ENCODE measurements around the gene SLC39A2. TPM values are rescaled to one million over a fixed set of nuclear protein-coding genes. Genes with fewer than 3 reads are reported as not detected.

SLC39A2 gene
- total and polyA plus RNA-seq, 2 donors (not counting 3 experiments of a cell fraction or from before 2014, with no cell fraction given), result 0.06 TPM; not detected in 1

DNA sequence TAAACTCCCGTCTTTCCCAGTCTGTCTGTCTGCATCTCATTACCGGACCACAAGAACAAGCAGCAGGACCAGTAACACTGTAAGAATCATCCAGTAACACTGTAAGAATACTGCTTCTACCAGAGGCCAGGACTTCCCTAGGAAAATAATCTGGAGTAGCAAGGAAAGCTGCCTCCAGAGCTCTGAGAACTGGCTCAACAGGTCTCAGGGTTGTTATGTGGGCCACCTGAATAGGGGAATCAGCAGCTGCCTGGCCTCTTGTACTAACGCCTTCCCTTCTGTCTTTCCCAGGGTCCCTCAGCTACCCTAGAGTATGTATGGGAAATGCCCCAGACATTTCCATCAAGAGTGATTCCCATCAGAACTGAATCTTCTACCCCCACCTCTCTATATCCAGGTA, 954 bp upstream of the SLC39A2 start:
- FAIRE-seq, result no peak
- dilution Hi-C loops (cut with MboI; ENCODE audit: extremely low pct_ligation_motif_present, low sequenced_read_pairs), result no loop called here
- POLR2A ChIA-PET, result no interaction called here
- TF ChIP-seq JUN (IDR thresholded peaks at IDR 0.05; ENCODE audit: borderline replicate concordance, insufficient read depth, insufficient read length, low read depth) (no peak), POLR2A (IDR thresholded peaks at IDR 0.05; ENCODE audit: low read depth, low read length) (no peak), GATA2 (IDR thresholded peaks at IDR 0.05; ENCODE audit: insufficient read depth, insufficient read length, low read depth, low read length) (no peak)
- H2AFZ ChIP-seq (ENCODE audit: low read depth, low read length), result no peak overlapping the region
- no peaks in the 10 kb centered on the region for H4K20me1 ChIP-seq (replicated peaks; ENCODE audit: control insufficient read depth, extremely low read depth, insufficient read depth, low read length)
- intact Hi-C loops (cut with micrococcal nuclease), result no loop called here
- H3K36me3 ChIP-seq (ENCODE audit: control insufficient read depth in 2 of 2, extremely low read depth in 1 of 2, insufficient read depth in 2 of 2, low read length in 2 of 2), result peaks cover 15 to 17% of the 10 kb centered on the region in 2 experiments
- no peaks in the 10 kb centered on the region for H3K27me3 ChIP-seq (ENCODE audit: control insufficient read depth in 2 of 2, insufficient read depth in 2 of 2, low read length in 2 of 2)
- H3K4me2 ChIP-seq (ENCODE audit: insufficient read depth, low read length), result no peak overlapping the region
- no peak for DNase-seq (ENCODE audit: low read depth, low spot score)
- H3K4me3 ChIP-seq (replicated peaks in 1 of 3; ENCODE audit: insufficient read depth in 1 of 3, low read depth in 1 of 3, low read length in 3 of 3), result no peak overlapping the region
- CTCF ChIA-PET, result interaction anchor here (1.2 to 3.4 kb wide), 3 partner anchors 17 to 141 kb away, joined by 3 to 23 read pairs (median 9); no protein-coding TSS in a partner anchor
- H3K9ac ChIP-seq (replicated peaks; ENCODE audit: extremely low read depth, insufficient read depth, low read length), result no peak overlapping the region
- no peaks in the 10 kb centered on the region for H3K9me3 ChIP-seq (replicated peaks; ENCODE audit: control insufficient read depth, insufficient read depth, low read length)
- H3K27ac ChIP-seq (ENCODE audit: insufficient read depth, low read depth, low read length), result no peak overlapping the region
- no TSS peak for BruUV-seq (replicated peaks)
- no peaks in the 10 kb centered on the region for H3K9me1 ChIP-seq (replicated peaks; ENCODE audit: control insufficient read depth, extremely low read depth, insufficient read depth, low read length)
- no peaks in the 10 kb centered on the region for H3K79me2 ChIP-seq (ENCODE audit: control insufficient read depth, insufficient read depth, low read length)
- no peaks in the 10 kb centered on the region for H3K4me1 ChIP-seq (ENCODE audit: control insufficient read depth, extremely low read depth, insufficient read depth, low read length)

GRCh38 chr14:20999591-20999990, 498 bp downstream of the SLC39A2 start:
- intact Hi-C loops (cut with micrococcal nuclease) (no loop called here), dilution Hi-C loops (cut with MboI; ENCODE audit: extremely low pct_ligation_motif_present, low sequenced_read_pairs) (no loop called here)
- Histone ChIP-seq H3K27ac (ENCODE audit: insufficient read depth, low read depth, low read length) (no peak overlapping the region), H3K79me2 (ENCODE audit: control insufficient read depth, insufficient read depth, low read length) (no peaks in the 10 kb centered on the region), H3K36me3 (ENCODE audit: control insufficient read depth in 2 of 2, extremely low read depth in 1 of 2, insufficient read depth in 2 of 2, low read length in 2 of 2) (peaks cover 10 to 14% of the 10 kb centered on the region in 2 experiments), H3K4me3 (replicated peaks in 1 of 3; ENCODE audit: insufficient read depth in 1 of 3, low read depth in 1 of 3, low read length in 3 of 3) (no peak overlapping the region), H2AFZ (ENCODE audit: low read depth, low read length) (no peak overlapping the region), H3K4me1 (ENCODE audit: control insufficient read depth, extremely low read depth, insufficient read depth, low read length) (no peaks in the 10 kb centered on the region), H3K27me3 (ENCODE audit: control insufficient read depth in 2 of 2, insufficient read depth in 2 of 2, low read length in 2 of 2) (no peaks in the 10 kb centered on the region), H4K20me1 (replicated peaks; ENCODE audit: control insufficient read depth, extremely low read depth, insufficient read depth, low read length) (no peaks in the 10 kb centered on the region), H3K9me3 (replicated peaks; ENCODE audit: control insufficient read depth, insufficient read depth, low read length) (no peaks in the 10 kb centered on the region), H3K9me1 (replicated peaks; ENCODE audit: control insufficient read depth, extremely low read depth, insufficient read depth, low read length) (no peaks in the 10 kb centered on the region), H3K4me2 (ENCODE audit: insufficient read depth, low read length) (no peak overlapping the region), H3K9ac (replicated peaks; ENCODE audit: extremely low read depth, insufficient read depth, low read length) (no peak overlapping the region)
- FAIRE-seq (no peak), DNase-seq (ENCODE audit: low read depth, low spot score) (no peak)
- TF ChIP-seq POLR2A (IDR thresholded peaks at IDR 0.05; ENCODE audit: low read depth, low read length), result no peak
- no peak for TF ChIP-seq JUN (IDR thresholded peaks at IDR 0.05; ENCODE audit: borderline replicate concordance, insufficient read depth, insufficient read length, low read depth)
- TF ChIP-seq POLR2AphosphoS5 (IDR thresholded peaks at IDR 0.05; ENCODE audit: insufficient read depth, low read depth, low read length), result no peak
- TF ChIP-seq, protein P1, sequence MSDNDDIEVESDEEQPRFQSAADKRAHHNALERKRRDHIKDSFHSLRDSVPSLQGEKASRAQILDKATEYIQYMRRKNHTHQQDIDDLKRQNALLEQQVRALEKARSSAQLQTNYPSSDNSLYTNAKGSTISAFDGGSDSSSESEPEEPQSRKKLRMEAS (IDR thresholded peaks at IDR 0.05; ENCODE audit: insufficient read depth, insufficient read length), result no peak
- no TSS peak for BruUV-seq (replicated peaks)
- POLR2A ChIA-PET, result no interaction called here
- CTCF ChIA-PET, result interaction anchor here (0.7 to 3.4 kb wide), 4 partner anchors 15 to 41 kb away, joined by 3 to 23 read pairs (median 4); no protein-coding TSS in a partner anchor
